ENCODE data around the gene SKI.

Gene SKI

DNA sequence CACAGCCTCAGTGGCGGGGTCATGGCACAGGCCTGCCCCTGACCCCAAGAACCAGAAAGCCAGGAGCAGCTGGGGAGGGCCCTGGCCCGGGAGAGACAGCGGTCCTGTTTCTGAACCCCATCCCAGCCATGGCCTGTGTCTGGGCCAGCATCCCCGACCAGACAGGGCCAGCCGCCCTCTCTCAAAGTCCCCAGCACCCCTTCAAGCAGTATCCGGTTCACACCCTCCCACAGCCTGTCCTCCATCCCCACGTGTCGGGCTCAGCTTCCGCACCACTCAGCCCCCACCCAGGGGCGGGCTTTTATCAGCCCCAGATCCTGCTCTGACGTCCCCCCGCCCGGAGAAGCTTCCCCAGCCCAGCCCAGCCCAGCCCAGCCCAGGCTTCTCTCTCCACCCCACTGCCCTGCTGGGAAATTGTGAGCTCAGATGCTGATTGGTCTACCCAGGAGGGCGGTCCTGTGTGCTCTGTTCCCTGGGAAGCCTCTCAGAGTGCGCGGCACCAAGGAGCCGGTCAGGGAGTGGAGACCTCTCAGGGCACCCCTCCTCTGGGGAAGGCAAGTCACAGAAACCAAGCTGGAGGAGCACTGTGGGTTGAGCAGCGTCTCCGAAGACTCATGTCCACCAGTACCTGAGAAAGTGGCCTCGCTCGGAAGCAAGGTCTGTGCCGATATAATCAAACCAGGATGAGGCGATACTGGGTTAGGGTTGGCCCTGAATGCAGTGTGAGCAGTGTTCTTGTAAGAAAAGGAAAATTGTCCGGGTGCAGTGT lies 28.9 kb upstream of the SKI start:
- H3K27ac Mint-ChIP-seq: peak overlapping the region; percentile 87
- H3K4me1 Mint-ChIP-seq (ENCODE audit: low read depth): peaks cover 9% of the 10 kb centered on the region
- DNase-seq (ENCODE audit: low spot score): peak; percentile 83
- peak overlapping the region; percentile 90 for H3K4me3 Mint-ChIP-seq
- no peaks in the 10 kb centered on the region for H3K36me3 Mint-ChIP-seq (ENCODE audit: low read depth)
- H3K27me3 Mint-ChIP-seq (ENCODE audit: low read depth): no peaks in the 10 kb centered on the region
- H3K9me3 Mint-ChIP-seq: no peaks in the 10 kb centered on the region

DNA sequence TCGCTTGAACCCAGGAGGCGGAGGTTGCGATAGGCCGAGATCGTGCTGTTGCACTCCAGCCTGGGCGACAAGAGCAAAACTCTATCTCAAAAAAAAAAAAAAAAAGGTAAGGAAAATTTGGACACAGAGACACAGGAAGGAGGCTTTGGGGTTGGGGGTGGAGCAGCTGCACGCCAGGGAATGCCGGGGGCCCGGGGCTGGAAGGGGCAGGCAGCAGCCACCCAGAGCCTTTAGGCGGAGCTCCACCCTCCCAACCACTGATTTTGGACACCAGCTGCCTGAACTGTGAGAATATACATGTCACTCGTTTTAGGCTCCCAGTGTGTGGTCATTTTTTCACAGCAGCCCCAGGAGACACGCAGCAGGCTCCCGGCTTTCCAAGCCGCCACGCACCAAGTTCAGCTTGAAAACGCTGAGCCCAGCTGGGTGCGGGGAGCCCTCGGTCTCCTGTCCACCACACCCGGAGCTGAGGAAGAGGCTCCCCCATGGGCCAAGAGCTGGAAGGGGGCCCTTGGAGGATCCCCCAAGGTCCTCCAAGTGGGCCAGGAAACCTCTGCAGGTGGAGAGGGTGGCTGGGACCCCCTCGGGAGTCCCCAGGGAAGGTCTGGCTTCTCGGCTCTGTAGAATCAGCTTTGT lies 27.7 kb upstream of the SKI start:
- Mint-ChIP-seq H3K9me3 (no peaks in the 10 kb centered on the region), H3K36me3 (ENCODE audit: low read depth) (no peaks in the 10 kb centered on the region), H3K27ac (no peak overlapping the region), H3K4me1 (ENCODE audit: low read depth) (peaks cover 9% of the 10 kb centered on the region), H3K4me3 (peak overlapping the region; percentile 90), H3K27me3 (ENCODE audit: low read depth) (no peaks in the 10 kb centered on the region)
- no peak for DNase-seq (ENCODE audit: low spot score)

DNA sequence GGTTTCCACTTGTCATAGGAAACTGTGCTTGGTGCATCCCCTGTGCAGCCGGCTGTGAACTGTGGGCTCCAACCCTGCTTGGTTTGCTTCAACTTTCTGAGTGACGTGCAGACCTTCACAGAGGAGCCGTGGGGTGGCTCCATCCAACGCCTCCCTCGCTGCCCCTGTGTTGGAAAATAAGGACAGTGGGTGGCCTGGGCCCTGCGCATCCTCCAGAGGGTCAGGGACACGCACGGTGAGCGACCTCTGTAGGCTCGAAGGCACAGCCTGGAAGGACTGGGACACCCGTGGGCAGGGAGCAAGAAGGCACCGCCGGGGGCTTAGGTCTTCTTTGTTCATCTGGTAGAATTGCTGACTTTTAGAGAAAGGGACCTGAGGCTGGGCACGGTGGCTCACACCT lies 27.1 kb upstream of the SKI start:
- Mint-ChIP-seq H3K4me3 (no peak overlapping the region), H3K27ac (no peak overlapping the region), H3K4me1 (ENCODE audit: low read depth) (peaks cover 11% of the 10 kb centered on the region)

DNA sequence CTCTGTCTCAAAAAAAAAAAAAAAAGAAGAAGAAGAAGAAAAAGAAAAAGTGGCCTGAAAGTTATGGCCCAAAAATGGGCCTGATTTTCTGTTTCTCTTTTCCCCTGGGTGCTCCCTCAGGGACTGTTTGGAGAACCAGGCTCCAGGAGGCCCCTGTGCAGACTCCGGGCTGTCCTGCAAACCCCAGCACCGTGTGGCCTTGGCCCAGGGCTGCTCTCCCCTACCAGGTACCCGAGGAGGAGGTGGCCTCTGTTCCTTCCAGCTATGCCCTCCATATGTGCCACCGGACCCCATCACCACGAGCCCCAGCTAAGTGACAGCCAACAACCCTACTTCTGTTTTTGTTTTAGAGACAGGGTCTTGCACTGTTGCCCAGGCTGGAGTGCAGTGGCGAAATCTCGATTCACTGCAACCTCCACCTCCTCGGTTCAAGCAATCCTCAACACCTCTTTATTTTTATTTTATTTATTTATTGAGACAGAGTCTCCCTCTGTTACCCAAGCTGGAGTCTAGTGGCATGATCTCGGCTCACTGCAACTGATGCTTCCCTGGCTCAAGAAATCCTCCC lies 26.0 kb upstream of the SKI start:
- Mint-ChIP-seq H3K27ac (no peak overlapping the region), H3K4me1 (ENCODE audit: low read depth) (peaks cover 11% of the 10 kb centered on the region), H3K27me3 (ENCODE audit: low read depth) (peaks cover 3% of the 10 kb centered on the region), H3K9me3 (no peaks in the 10 kb centered on the region), H3K36me3 (ENCODE audit: low read depth) (no peaks in the 10 kb centered on the region), H3K4me3 (no peak overlapping the region)
- DNase-seq (ENCODE audit: low spot score): no peak

More for the DNA sequence above, 27.1 kb upstream of the SKI start:
- H3K9me3 Mint-ChIP-seq: no peaks in the 10 kb centered on the region
- no peaks in the 10 kb centered on the region for H3K36me3 Mint-ChIP-seq (ENCODE audit: low read depth)
- no peaks in the 10 kb centered on the region for H3K27me3 Mint-ChIP-seq (ENCODE audit: low read depth)
- DNase-seq (ENCODE audit: low spot score): no peak

DNA sequence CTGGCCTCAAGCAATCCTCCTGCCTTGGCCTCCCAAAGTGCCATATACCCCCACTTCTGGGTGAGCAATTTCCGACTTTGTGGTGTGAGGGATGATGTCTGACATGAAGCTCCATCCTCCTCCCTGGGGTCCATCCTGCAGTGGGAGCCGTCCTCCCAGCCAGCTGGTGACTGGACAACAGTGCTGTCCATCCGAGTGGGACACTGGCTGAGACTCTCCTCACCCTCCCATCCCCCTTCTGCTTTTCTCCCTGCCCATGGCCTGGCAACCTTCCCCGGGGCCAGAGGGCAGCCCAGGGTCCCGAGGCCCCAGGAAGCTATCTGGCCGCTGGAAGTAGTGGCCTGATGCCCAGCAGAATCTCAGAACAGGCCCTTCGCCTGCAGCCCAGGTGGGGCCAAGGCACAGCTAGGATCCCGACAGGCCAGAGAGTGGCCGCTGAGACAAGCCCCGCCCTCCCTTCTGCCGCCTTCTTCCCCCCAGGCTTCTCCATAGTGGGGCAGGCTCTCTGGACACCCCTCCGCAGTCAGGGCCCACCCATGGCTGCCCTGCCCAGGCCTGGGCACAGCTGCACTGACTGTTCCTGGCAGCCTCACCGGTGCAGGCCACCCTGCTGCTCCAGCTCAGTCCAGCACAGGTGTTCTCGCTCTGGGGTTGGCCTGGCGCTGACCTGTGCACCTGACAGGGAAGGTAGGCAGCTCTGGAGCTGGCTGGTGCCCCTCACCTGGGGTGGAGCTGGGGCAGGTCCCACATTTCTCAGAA lies 25.1 kb upstream of the SKI start:
- DNase-seq (ENCODE audit: low spot score): no peak
- peaks cover 11% of the 10 kb centered on the region for H3K4me1 Mint-ChIP-seq (ENCODE audit: low read depth)
- no peak overlapping the region for H3K4me3 Mint-ChIP-seq
- H3K36me3 Mint-ChIP-seq (ENCODE audit: low read depth): no peaks in the 10 kb centered on the region
- no peak overlapping the region for H3K27ac Mint-ChIP-seq
- peaks cover 3% of the 10 kb centered on the region for H3K27me3 Mint-ChIP-seq (ENCODE audit: low read depth)
- H3K9me3 Mint-ChIP-seq: no peaks in the 10 kb centered on the region

DNA sequence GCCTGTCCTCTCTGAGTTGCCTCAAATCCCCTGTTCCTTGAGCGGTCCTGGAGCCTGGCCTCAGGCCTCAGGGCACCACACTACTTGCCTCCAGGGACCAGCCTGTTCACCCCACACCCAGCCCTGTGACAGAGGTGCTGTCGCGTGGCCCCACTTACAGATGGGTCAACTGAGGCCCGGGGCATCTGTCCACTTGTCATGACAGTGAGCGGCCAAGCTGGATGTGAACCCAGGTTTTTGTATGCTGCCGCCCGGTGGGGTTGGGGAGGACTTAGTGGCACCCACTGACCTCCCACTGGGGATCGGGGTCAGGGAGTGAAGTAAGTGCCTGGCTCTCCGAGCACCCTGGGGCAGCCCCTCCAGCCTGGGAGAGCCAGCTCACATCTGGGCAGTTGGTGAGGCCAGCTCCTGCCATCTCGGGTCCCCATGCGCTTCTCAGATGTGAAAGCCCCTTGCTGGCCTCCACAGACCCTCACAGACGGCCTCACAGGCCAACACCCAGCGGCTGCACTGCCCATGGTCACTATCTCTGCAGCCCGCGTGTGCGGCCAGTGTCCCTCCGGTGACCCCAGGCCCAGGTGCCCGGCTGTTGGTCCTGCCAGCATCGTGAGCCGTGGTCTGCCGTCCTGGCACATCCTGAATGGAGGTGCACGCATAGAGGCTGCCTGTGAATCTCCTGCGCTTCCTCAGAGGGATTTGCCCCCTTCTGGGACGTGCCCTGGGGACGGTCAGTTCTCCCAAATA lies 24.3 kb upstream of the SKI start:
- peaks cover 11% of the 10 kb centered on the region for H3K4me1 Mint-ChIP-seq (ENCODE audit: low read depth)
- H3K27me3 Mint-ChIP-seq (ENCODE audit: low read depth): peaks cover 3% of the 10 kb centered on the region
- no peaks in the 10 kb centered on the region for H3K9me3 Mint-ChIP-seq
- no peak overlapping the region for H3K27ac Mint-ChIP-seq
- no peak overlapping the region for H3K4me3 Mint-ChIP-seq
- no peak for DNase-seq (ENCODE audit: low spot score)
- no peaks in the 10 kb centered on the region for H3K36me3 Mint-ChIP-seq (ENCODE audit: low read depth)

DNA sequence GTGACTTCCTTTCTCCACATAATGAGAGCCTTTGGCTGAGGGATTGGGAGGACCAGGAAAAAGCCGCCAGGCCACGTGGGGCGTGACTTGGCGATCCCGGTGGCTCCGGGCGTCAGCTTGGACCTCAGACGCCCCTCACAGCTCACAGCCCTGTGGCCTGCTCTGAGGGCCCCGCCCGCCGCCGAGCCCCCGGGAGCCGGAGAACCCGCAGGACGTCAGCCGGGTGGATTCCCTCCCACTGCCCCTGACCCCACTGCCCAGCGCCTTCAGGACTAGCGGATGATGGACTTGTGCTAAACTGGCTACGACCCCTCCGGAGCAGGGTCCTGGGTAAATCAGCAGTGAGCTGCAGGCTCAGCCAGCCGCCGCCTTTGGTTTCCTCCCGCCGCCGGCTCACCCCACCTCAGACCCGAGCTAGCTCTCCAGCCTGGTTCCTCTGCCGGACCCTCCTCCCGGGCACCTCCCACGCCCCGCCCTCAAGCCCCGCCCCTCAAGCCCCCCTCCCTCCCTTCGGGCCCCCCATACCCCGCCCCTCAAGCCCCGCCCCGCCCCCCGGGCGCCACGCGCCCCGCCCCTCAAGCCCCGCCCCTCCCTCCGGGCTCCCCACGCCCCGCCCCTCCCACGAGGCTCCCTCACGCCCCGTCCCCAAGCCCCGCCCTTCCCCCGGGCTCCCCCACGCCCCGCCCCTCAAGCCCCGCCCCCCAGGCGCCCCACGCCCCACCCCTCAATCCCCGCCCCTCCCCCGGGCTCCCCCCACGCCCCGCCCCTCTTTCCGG lies 23.5 kb upstream of the SKI start:
- peaks cover 3% of the 10 kb centered on the region for H3K27me3 Mint-ChIP-seq (ENCODE audit: low read depth)
- H3K36me3 Mint-ChIP-seq (ENCODE audit: low read depth): no peaks in the 10 kb centered on the region
- no peak overlapping the region for H3K27ac Mint-ChIP-seq
- no peaks in the 10 kb centered on the region for H3K9me3 Mint-ChIP-seq
- peaks cover 6% of the 10 kb centered on the region for H3K4me1 Mint-ChIP-seq (ENCODE audit: low read depth)
- DNase-seq (ENCODE audit: low spot score): peak; percentile 43
- peak overlapping the region; percentile 43 for H3K4me3 Mint-ChIP-seq

DNA sequence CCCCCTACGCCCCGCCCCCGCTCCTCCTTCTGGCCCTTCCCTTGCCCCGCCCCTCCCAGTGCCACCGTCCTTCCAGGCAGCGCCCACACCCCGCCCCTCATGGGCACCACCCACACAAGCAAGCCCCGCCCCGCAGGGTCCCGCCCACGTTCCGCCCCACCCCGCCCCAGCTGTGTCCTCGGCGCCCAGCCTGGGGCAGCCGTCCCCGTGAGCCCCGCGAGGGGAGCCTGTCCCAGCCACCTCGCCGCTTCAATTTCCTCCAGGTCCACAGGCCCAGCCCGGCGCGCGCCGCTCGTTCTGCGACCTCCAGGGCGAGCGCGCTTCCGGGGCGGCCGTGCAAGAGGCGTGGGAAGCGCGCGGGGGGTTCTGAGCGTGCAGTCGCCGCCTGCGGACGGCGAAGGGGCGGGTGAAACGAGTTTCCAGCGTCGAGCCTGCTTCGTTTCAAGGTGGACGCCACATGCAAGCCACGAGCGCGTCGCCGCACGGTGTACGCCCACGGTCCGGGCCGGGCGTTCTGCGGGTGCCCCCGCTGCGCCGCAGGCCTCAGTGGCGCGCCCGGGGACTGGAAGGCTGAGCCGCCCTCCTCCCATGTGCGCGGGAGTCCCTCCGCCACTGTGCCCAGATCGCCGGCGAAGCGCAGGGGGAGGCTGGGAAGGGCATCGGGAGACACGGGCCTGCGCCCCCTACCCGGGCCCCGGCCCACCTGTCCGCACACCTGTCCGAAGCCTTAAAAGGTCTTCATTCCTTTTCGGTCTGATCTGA lies 22.7 kb upstream of the SKI start:
- Mint-ChIP-seq H3K9me3 (no peaks in the 10 kb centered on the region), H3K27ac (no peak overlapping the region), H3K27me3 (ENCODE audit: low read depth) (peaks cover 3% of the 10 kb centered on the region), H3K36me3 (ENCODE audit: low read depth) (no peaks in the 10 kb centered on the region), H3K4me3 (peak overlapping the region; percentile 48), H3K4me1 (ENCODE audit: low read depth) (peaks cover 2% of the 10 kb centered on the region)
- DNase-seq (ENCODE audit: low spot score): peak; percentile 84

DNA sequence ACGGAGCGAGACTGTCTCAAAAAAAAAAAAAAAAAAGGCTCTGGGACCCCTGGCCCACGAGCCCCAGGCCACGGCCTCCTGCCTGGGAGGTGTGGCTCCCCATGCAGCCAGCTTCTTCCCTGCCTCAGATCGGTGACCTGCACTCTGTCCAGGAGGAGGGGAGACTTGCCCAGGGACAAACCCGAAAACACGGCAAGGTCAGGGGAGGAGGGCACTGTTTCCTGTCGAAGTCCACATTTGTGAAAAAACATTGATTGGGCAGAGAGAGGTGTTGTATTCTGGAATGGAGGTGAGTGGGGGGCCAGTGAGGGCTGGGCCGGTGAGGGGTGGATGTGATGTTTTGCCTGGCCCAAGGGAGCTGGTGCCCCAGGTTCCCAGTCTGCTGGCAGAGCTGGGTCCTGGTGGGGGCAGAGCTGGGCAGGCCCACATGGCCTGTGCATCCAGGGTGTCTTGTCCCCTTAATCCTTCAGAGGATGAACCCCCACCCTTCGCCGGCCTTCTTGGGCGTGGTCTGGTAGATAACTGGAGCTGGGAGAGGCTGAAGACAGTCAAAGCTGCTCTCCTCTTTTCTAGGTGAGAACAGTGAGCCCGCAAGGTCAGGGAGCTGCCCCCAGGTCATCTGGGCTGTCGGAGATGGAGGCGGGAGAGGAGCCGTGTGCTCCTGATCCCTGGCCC lies 21.2 kb upstream of the SKI start:
- DNase-seq (ENCODE audit: low spot score): no peak
- Mint-ChIP-seq H3K4me3 (no peak overlapping the region), H3K36me3 (ENCODE audit: low read depth) (no peaks in the 10 kb centered on the region), H3K9me3 (no peaks in the 10 kb centered on the region), H3K4me1 (ENCODE audit: low read depth) (peaks cover 2% of the 10 kb centered on the region), H3K27ac (no peak overlapping the region), H3K27me3 (ENCODE audit: low read depth) (peaks cover 3% of the 10 kb centered on the region)

DNA sequence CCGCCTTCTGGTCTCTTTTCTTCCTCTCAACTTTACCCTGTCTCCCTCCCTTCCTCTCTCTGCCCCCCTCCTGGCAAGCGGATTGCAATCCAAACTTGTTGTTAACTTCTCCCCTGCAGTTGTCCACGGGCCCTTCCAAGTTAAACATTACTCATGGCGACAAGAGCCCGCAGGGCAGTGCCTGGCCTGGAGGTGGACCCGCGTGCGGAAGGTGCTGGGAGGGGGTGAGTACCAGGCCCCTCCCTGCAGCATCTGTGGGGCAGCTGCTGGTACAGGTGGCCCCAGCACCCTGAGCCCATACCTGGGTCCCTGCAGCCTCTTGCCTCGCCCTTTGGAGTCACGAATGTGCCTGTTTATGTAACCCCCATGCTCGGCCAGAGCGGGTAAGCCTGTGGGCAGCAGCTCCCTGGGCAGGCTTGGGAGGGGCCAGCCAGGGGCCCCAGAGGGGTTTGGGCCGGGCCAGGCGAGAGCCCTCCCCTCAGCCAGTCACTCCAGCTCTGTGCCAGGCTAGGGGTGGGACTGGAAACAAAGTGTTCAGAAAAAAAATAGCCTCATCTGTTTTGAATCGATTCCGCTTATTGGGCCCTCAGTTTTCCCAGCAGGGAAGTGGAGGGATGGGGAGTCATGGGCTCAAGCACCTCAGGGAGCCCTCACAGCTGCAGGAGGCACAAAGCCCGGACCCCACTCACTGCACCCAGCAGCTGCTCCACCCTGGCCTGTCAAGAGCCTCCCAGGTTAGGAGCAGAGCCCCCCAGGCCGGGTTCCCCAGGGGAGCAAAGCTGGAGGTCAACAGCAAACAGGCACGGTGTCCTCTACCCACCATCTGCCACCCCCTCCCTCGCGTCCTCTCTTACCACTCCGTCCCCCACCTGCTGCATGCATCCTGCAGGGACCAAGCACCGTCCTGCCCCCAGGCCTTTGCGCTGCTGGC lies 19.5 kb upstream of the SKI start:
- Mint-ChIP-seq H3K27ac (no peak overlapping the region), H3K4me1 (ENCODE audit: low read depth) (peaks cover 4% of the 10 kb centered on the region), H3K4me3 (no peak overlapping the region), H3K9me3 (no peaks in the 10 kb centered on the region), H3K36me3 (ENCODE audit: low read depth) (no peaks in the 10 kb centered on the region), H3K27me3 (ENCODE audit: low read depth) (peaks cover 3% of the 10 kb centered on the region)
- DNase-seq (ENCODE audit: low spot score): no peak

DNA sequence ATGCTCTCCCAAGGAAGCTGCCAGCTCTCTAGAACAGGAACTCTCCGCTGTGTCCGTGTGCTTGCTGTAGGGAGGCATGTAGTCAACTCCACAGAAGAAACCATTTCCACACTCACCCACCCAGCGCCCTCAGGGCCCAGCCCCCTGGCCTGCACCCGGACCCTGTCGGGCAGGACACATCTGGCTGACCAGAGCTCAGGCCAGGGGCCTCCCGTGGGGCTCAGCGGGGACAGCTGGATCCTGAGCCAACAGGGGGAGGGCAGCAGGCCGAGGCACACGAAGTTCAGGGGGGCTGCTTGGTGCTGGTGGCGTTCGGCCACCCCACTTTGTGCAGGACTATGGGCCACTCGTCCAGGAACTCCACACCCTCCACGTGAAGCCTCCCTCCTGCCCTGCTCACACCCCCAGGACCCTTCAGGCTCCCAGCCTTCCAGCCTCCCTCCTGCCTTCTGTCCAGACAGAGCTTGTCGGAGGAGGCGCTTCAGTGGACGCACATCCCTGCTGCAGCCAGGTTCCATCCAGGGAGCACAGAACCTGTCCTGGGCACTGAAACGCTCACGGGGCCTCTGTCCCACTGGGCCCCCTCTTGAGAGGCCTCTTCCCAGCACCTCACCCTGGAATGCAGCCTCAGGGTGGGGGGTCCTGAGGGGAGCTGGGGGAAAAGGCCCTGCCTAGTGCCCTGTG lies 18.6 kb upstream of the SKI start:
- H3K27ac Mint-ChIP-seq: no peak overlapping the region
- DNase-seq (ENCODE audit: low spot score): no peak
- no peaks in the 10 kb centered on the region for H3K9me3 Mint-ChIP-seq
- no peaks in the 10 kb centered on the region for H3K36me3 Mint-ChIP-seq (ENCODE audit: low read depth)
- H3K4me1 Mint-ChIP-seq (ENCODE audit: low read depth): peaks cover 4% of the 10 kb centered on the region
- H3K27me3 Mint-ChIP-seq (ENCODE audit: low read depth): peaks cover 3% of the 10 kb centered on the region
- H3K4me3 Mint-ChIP-seq: no peak overlapping the region
